Measurements from ENCODE around the gene MSANTD1.

Gene MSANTD1

GRCh38 chr4:3226944-3227343 is 22.0 kb upstream of the MSANTD1 start:
- no peak for DNase-seq (ENCODE audit: low read depth in 2 of 2)
- no peak overlapping the region for H3K4me3 ChIP-seq (replicated peaks in 1 of 2; ENCODE audit: low read depth in 2 of 2, low read length in 2 of 2)
- no peak for TF ChIP-seq CTCF (IDR thresholded peaks at IDR 0.05; ENCODE audit: low read depth, low read length)

- H3K4me3 ChIP-seq (replicated peaks in 1 of 2; ENCODE audit: low read depth in 2 of 2, low read length in 2 of 2) = no peak overlapping the region
- DNase-seq (ENCODE audit: low read depth in 2 of 2) = no peak
- no peak for TF ChIP-seq CTCF (IDR thresholded peaks at IDR 0.05; ENCODE audit: low read depth, low read length)
Observed at GRCh38 chr4:3227878-3228675, 20.9 kb upstream of the MSANTD1 start.

GRCh38 chr4:3228881-3229280 is 20.1 kb upstream of the MSANTD1 start:
- DNase-seq (ENCODE audit: low read depth in 2 of 2) = no peak
- H3K4me3 ChIP-seq (replicated peaks in 1 of 2; ENCODE audit: low read depth in 2 of 2, low read length in 2 of 2) = no peak overlapping the region
- no peak for TF ChIP-seq CTCF (IDR thresholded peaks at IDR 0.05; ENCODE audit: low read depth, low read length)

GRCh38 chr4:3229328-3229727 is 19.6 kb upstream of the MSANTD1 start:
- H3K4me3 ChIP-seq (replicated peaks in 1 of 2; ENCODE audit: low read depth in 2 of 2, low read length in 2 of 2) = no peak overlapping the region
- no peak for TF ChIP-seq CTCF (IDR thresholded peaks at IDR 0.05; ENCODE audit: low read depth, low read length)
- DNase-seq (ENCODE audit: low read depth in 2 of 2) = no peak

GRCh38 chr4:3229964-3230363 is 19.0 kb upstream of the MSANTD1 start:
- TF ChIP-seq CTCF (IDR thresholded peaks at IDR 0.05; ENCODE audit: low read depth, low read length) = no peak
- DNase-seq (ENCODE audit: low read depth in 2 of 2) = no peak
- no peak overlapping the region for H3K4me3 ChIP-seq (replicated peaks in 1 of 2; ENCODE audit: low read depth in 2 of 2, low read length in 2 of 2)

GRCh38 chr4:3231471-3231870 is 17.5 kb upstream of the MSANTD1 start:
- DNase-seq (ENCODE audit: low read depth in 2 of 2) = no peak
- no peak for TF ChIP-seq CTCF (IDR thresholded peaks at IDR 0.05; ENCODE audit: low read depth, low read length)

GRCh38 chr4:3232001-3232400 is 17.0 kb upstream of the MSANTD1 start:
- no peak for TF ChIP-seq CTCF (IDR thresholded peaks at IDR 0.05; ENCODE audit: low read depth, low read length)
- no peak overlapping the region for H3K4me3 ChIP-seq (replicated peaks in 1 of 2; ENCODE audit: low read depth in 2 of 2, low read length in 2 of 2)
- no peak for DNase-seq (ENCODE audit: low read depth in 2 of 2)

More at GRCh38 chr4:3231471-3231870, 17.5 kb upstream of the MSANTD1 start:
- no peak overlapping the region for H3K4me3 ChIP-seq (replicated peaks in 1 of 2; ENCODE audit: low read depth in 2 of 2, low read length in 2 of 2)
